HepG2 (cell line): ENCODE measurements around the gene BTBD7. TPM values are rescaled to one million over a fixed set of nuclear protein-coding genes. Genes with fewer than 3 reads are reported as not detected.

ENCODE experiments used
- ARHGAP35 ChIP-seq: sonication (generic); formaldehyde crosslinking; IDR thresholded peaks from 2 replicates; pipeline ENCODE4 v1.9.0; 2022; ENCODE audit warnings: mild to moderate bottlenecking, inconsistent platforms, moderate library complexity, missing genetic modification reagents, borderline replicate concordance
- ATF5 ChIP-seq: sonication (generic); formaldehyde crosslinking; IDR thresholded peaks from 2 replicates; pipeline ENCODE4 v1.4.0; 2020; ENCODE audit warnings: mild to moderate bottlenecking, low read depth, missing genetic modification reagents
- BRF2 ChIP-seq: sonication (generic); formaldehyde crosslinking; IDR thresholded peaks from 2 replicates; pipeline ENCODE4 v1.8.1; 2022; ENCODE audit warnings: mild to moderate bottlenecking, missing genetic modification reagents
- CTCF ChIP-seq: sonication (generic); formaldehyde crosslinking; IDR thresholded peaks from 2 replicates; pipeline ENCODE4 v1.5.0; 2020; ENCODE audit warnings: mild to moderate bottlenecking, missing genetic modification reagents, moderate library complexity
- FLYWCH1 ChIP-seq: sonication (generic); formaldehyde crosslinking; IDR thresholded peaks from 2 replicates; pipeline ENCODE4 v1.8.1; 2023; ENCODE audit warnings: mild to moderate bottlenecking, missing genetic modification reagents
- HNRNPK ChIP-seq: fragments of 200-400 bp; formaldehyde crosslinking; IDR thresholded peaks from 2 replicates; pipeline ENCODE4 v1.6.1; 2018; ENCODE audit warnings: low read length, low read depth, moderate library complexity, mild to moderate bottlenecking; ENCODE audit not compliant: poor library complexity, severe bottlenecking
- ISL2 ChIP-seq: sonication (generic); formaldehyde crosslinking; IDR thresholded peaks from 2 replicates; pipeline ENCODE4 v1.5.0; 2020; ENCODE audit warnings: missing genetic modification reagents
- PATZ1 ChIP-seq: sonication (generic); formaldehyde crosslinking; IDR thresholded peaks from 2 replicates; pipeline ENCODE4 v1.4.0; 2020; ENCODE audit warnings: missing genetic modification reagents
- PITX1 ChIP-seq: sonication (generic); formaldehyde crosslinking; IDR thresholded peaks from 2 replicates; pipeline ENCODE4 v1.5.1; 2020; ENCODE audit warnings: mild to moderate bottlenecking, missing genetic modification reagents
- REST ChIP-seq, 2 experiments: IDR thresholded peaks; 2 replicates each; pipeline ENCODE4 v1.6.1; 2011 to 2012; ENCODE audit warnings: low read length in 2 of 2, borderline replicate concordance in 1 of 2, low read depth in 1 of 2, mild to moderate bottlenecking in 1 of 2, moderate library complexity in 1 of 2
- ZBTB7B ChIP-seq: sonication (generic); formaldehyde crosslinking; IDR thresholded peaks from 2 replicates; pipeline ENCODE4 v1.4.0; 2020; ENCODE audit warnings: missing genetic modification reagents
- ZFX ChIP-seq: sonication (generic); formaldehyde crosslinking; IDR thresholded peaks from 2 replicates; pipeline ENCODE4 v1.4.0; 2020; ENCODE audit warnings: mild to moderate bottlenecking, low read depth, missing genetic modification reagents, moderate library complexity
- ZFY ChIP-seq: sonication (generic); formaldehyde crosslinking; IDR thresholded peaks from 2 replicates; pipeline ENCODE4 v1.4.0; 2020; ENCODE audit warnings: missing genetic modification reagents
- ZNF143 ChIP-seq: sonication (generic); formaldehyde crosslinking; IDR thresholded peaks from 2 replicates; pipeline ENCODE4 v1.4.0; 2020; ENCODE audit warnings: missing genetic modification reagents
- ZNF740 ChIP-seq: sonication (generic); formaldehyde crosslinking; IDR thresholded peaks from 2 replicates; pipeline ENCODE4 v1.4.0; 2020; ENCODE audit warnings: missing genetic modification reagents
- polyA plus RNA-seq, 8 experiments: library from polyadenylated mRNA; depleted of rRNA in 3 of 8; stranded (reverse) in 7 of 8; unstranded in 1 of 8; fragments of >200 nt; fragmentation: Illumina TruSeq in 4 of 8; extraction: Trizol in 4 of 8; gene quantifications; 2 replicates each; pipeline versions ENCODE4 v1.2.1 to v1.2.3, GENCODE V29; 2011 to 2016; ENCODE audit warnings: low read depth in 4 of 8, missing spikeins in 1 of 8, mixed read lengths in 1 of 8; ENCODE audit not compliant: insufficient read depth in 1 of 8
- total RNA-seq, 5 experiments: library from RNA; depleted of rRNA; stranded (reverse); fragments of >200 nt; fragmentation: Illumina TruSeq; extraction: Trizol; gene quantifications; 2 replicates each; pipeline ENCODE4 v1.2.3, GENCODE V29; 2016; ENCODE audit warnings: low read depth in 1 of 5

Gene BTBD7
- total and polyA plus RNA-seq, 2 of the 13 experiments (the other 11 are each of a cell fraction or from before 2014, with no cell fraction given): 11.6 to 15.2 TPM

- TF ChIP-seq ARHGAP35 (CRISPR knock-in tag): no peak
- TF ChIP-seq ZFY (CRISPR knock-in tag): peak; percentile 40; the same call in 1 of the 2 replicates
- TF ChIP-seq BRF2: 0 out of 2 replicates have a peak, but pooled peaks have one; percentile 36
- peak; percentile 52; the same call in 1 of the 2 replicates for TF ChIP-seq ZBTB7B (CRISPR knock-in tag)
- TF ChIP-seq HNRNPK: peak; percentile 5
- TF ChIP-seq PATZ1 (CRISPR knock-in tag): peak; percentile 19; the same call in 1 of the 2 replicates
- TF ChIP-seq ZFX (CRISPR knock-in tag): peak; percentile 74; the same call in 1 of the 2 replicates
- no peak for TF ChIP-seq FLYWCH1 (CRISPR knock-in tag)
- TF ChIP-seq ATF5 (CRISPR knock-in tag): 0 out of 2 replicates have a peak, but pooled peaks have one; percentile 55
- TF ChIP-seq ZNF740 (CRISPR knock-in tag): 0 out of 2 replicates have a peak, but pooled peaks have one; percentile 14
- TF ChIP-seq ISL2 (CRISPR knock-in tag): 0 out of 2 replicates have a peak, but pooled peaks have one; percentile 24
- no peak for TF ChIP-seq REST (IDR thresholded peaks at IDR 0.05; ENCODE audit: borderline replicate concordance in 1 of 2, low read depth in 1 of 2, low read length in 2 of 2)
- no peak for TF ChIP-seq ZNF143
- peak; percentile 65 for TF ChIP-seq CTCF
- TF ChIP-seq PITX1 (CRISPR knock-in tag): 0 out of 2 replicates have a peak, but pooled peaks have one; percentile 7
These were observed 125.1 kb downstream of the BTBD7 start (continued) for GRCh38 chr14:93207468-93208308.
